Skin epidermis (tissue), 12 donors: Measurements from ENCODE around the gene TGM6.

Experiments
- H3K27ac ChIP-seq, 21 experiments: fragments of 200-600 bp; sonication (generic) in 11 of 21; one replicate each; pipeline ENCODE4 v1.5.0; 2020; ENCODE audit warnings: mild to moderate bottlenecking in 3 of 21, inconsistent platforms in 2 of 21, moderate library complexity in 2 of 21
- H3K4me3 ChIP-seq, 7 experiments: fragments of 200-600 bp; sonication (generic) in 2 of 7; one replicate each; pipeline ENCODE4 v1.5.0; 2020; ENCODE audit warnings: inconsistent platforms in 2 of 7, mild to moderate bottlenecking in 2 of 7, moderate library complexity in 1 of 7

TGM6 gene

DNA sequence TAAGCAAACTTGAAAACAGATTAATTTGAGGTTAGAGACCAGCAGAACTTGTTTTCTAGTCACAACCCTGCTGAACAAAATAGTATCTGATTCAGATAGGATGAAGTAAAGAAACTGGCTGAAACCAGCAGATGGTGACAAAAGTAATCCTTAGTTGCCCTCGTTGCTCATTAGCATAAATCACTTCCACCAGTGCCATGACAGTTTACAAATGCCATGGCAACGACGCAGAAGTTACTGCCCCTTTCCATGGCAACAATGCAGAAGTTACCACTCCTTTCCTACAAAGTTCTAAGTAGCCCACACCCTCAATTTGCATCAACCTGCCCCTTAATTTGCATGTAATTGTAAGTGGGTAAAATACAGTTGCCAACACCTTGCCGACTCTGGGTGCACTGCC, 66.1 kb downstream of the TGM6 start:
- H3K4me3 ChIP-seq = no peak overlapping the region
- no peak overlapping the region for H3K27ac ChIP-seq

DNA sequence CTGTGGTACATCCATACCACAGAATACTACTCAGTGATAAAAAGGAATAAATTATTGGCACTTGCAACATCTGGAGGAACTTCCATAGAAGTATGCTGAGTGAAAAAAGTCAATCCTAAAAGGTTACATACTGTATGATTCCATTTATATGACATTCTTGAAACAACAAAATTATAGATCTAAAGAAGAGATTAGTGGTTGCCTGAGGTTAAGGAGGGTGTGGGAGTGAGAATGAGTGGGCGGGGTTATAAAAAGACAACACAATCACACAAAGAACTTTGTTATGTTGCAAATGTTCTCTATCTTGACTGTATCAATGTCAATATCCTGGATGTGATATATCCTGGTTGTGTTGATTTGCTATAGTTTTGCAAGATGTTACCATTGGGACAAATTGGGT, 68.7 kb downstream of the TGM6 start:
- Histone ChIP-seq H3K4me3 (no peak overlapping the region), H3K27ac (no peak overlapping the region)

DNA sequence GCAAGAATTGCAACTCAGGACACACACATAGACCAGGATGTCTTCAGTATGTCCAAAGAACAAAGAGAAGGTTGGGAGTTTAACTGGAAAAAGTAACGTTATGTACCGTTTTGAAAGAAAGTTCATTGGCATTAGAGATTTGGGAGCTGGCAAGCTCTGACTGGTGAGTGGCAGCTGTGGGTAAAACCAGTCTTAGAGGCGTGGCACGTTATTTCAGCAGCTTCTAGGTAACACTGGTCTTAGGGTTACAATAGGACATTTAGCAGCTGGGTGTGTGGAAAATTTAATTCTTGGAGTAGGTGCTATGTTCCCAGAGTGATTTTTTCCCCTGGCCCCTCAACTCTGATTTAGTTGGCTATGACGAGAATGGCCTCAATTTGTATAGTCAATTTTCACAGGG, 70.7 kb downstream of the TGM6 start:
- Histone ChIP-seq H3K27ac (no peak overlapping the region), H3K4me3 (no peak overlapping the region)

DNA sequence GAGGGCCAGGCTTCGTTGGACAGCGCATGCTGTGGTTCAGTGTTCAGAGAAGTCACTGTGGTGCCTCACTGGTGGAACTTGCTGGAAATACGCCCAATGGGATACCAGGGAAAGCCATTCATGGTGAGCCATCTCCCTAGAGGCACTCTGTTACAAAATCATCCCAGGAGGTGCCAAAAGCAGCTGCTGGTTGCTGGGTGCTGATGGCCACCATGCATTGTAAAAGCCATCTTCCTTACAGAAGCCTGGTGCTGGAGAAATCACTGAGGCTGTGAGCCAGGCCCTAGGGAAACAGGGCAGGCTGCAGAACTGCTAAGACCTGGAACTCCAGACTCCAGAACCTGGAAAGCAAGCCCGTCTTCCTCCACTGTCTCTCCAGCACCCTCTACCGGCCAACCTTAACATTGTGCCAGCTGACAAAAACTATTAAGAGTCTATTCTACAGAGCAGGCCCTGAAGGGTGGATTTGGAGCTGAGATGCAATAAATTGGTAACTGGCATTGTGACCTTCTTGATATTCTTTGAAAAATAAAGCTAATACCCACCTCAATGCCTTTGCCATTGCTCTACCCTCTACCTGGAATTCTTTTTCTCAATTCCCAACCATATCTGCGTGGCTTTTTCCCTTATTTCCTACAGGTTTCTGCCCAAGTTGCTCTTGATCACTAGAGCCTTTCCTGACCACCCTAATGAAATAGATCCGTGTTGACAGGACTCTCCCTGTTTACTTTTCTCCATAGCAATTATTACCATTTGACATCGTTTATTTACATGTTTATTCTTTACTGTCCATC, 71.4 kb downstream of the TGM6 start:
- no peak overlapping the region for H3K27ac ChIP-seq
- no peak overlapping the region for H3K4me3 ChIP-seq

DNA sequence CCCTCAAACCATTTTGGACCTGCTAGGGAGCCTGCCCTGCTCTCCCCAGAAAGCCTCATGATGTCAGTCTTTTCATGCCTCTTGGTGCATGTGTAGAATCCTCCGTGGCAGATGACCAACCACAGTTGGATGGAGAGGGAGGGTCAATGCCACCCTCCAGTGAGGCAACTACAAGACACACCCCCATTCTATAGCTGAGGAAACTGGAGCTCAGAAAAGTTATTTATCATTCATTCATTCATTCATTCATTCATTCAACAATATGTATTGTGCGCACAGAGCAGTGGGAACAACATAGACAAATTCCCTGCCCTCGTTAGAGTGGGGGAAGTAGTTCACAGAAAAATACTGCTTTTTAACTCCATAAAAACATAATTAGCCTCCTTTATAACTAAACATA, 73.1 kb downstream of the TGM6 start:
- H3K27ac ChIP-seq = no peak overlapping the region
- H3K4me3 ChIP-seq = no peak overlapping the region

DNA sequence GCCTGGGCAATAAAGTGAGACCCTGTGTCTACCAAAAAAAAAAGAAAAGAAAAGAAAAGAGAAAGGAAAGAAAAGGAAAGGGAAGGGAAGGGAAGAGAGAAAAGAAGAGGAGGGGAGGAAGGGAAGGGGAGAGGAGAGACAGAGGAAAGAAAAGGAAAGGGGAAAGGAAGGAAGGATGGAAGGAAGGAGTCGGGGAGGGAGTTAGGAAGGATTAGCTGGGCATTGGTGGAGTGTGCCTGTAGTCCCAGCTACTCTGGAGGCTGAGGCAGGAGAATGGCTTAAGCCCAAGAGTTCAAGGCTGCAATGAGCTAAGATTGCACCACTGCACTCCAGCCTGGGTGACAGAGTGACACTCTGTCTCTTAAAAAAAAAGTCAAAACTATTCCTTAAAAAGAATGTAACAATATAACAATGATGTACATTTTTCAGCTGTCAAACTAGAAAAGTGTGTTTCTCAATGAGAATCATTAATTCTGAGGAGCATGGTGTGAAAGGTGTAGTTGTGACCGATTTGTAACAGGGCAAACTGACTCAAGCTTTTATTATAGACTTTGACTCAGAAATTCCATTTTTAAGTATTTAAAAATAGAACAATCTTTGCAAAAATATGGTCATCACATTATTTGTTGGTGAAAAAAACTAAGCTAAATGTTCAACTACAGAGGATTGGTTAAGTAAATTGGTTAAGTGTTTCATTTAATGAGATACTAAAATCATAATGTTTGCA, 75.2 kb downstream of the TGM6 start:
- no peak overlapping the region for H3K4me3 ChIP-seq
- H3K27ac ChIP-seq = no peak overlapping the region

DNA sequence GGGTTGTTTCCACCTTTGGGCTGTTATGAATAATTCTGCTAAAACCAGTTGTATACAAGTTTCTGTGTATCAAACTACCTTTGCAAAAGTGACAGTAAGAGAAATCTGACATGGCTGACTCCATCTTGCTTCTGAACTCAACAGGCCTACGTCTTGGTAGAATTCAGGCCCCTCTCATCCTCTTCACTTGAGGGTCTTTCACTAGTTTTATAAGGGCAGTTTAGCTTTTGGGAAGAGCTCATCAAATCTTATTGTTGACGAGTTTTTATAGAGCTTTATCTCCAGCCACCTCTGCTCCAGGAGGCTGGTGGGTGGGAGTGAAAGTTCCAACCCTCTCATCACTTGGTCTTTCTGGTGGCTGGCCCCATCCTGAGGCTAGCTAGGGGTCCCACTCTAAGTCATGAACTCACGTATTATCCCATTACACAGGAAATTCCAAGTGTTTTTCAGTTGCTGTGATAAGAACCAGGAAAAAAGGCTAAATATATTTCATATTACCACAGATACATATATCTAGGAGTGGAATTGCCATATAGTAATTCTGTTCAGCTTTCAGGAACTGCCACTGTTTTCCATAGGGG, 78.3 kb downstream of the TGM6 start:
- Histone ChIP-seq H3K27ac (no peak overlapping the region), H3K4me3 (no peak overlapping the region)

DNA sequence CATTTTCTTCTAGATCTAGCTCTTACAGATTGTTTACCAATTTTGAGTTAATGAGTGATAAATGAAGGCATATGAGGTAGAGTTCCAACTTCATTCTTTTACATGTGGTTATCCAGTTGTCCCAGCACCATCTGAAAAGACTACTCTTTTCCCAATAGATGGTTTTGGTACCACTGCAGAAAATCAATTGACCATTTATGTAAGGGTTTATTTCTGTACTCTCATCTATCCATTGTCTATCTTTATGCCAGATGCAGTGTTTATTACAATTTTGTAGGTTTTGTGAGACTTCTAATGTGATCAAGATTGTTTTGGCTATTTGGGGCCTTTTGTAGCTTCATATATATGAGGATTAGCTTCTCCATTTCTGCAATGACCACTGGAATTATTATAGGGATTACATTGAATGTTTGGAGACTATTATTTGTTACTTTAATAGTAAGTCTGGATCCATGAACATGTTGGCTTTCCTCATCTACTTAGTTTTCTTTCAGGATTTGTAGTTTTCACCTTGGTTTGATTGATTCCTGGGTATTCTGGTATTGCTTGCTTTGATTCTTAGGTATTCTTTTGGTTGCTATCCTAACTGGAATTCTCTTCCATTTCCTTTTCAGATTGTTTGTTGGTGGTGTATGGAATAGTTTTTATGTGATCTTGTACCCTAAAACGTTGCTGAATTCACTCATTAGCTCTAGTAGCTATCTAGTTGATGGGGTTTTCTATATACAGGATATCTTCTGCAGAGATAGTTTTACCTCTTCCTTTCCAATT, 79.5 kb downstream of the TGM6 start:
- H3K4me3 ChIP-seq = no peak overlapping the region
- no peak overlapping the region for H3K27ac ChIP-seq

DNA sequence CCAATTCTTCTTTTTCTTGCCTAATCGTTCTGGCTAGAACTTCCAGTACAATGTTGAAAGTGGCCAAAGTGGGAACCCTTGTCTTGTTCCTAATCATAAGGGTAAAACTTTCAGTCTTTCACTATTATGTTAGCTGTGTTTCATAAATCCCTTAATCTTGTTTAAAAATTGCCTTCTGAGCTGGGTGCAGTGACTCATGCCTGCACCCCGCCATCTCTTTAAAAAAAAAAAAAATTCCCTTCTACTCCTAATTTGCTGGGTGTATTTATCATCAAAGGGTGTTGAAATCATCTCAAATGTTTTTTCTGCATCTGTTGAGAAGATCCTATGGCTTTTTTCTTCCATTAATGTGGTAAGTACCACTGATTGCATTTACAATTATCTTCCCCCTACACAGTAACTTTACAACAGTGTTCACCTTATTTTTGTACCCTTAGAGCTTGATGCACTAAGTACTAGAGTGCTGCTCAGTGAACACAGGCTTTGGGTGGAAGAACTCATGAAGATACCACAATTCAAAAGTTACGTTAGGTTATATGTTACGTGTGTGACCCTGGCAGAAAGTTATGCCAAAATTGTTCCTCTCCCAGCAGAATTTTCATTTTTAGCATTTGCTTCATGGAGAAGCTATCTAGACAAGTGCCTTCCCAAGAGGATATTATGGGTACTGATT, 80.2 kb downstream of the TGM6 start:
- H3K4me3 ChIP-seq = no peak overlapping the region
- no peak overlapping the region for H3K27ac ChIP-seq

DNA sequence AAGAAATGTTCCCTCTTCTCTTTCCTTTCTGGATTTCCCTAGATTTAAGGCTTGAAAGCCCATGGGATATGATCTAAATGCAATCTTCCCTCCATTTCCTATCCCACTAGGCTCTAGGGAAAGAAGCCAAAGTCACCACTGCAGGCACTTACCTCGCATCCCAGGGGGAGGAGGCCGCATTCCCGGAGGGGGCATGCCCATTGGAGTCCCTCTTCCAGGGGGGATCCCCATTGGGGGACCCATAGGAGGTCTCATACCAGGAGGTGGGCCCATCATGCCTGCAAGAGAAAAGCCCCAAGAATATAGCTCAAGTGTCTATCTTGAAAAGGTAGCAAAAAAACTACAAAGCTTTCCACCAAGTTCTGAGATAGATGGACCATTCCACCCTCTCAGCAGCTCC, 81.8 kb downstream of the TGM6 start:
- Histone ChIP-seq H3K4me3 (no peak overlapping the region), H3K27ac (no peak overlapping the region)

DNA sequence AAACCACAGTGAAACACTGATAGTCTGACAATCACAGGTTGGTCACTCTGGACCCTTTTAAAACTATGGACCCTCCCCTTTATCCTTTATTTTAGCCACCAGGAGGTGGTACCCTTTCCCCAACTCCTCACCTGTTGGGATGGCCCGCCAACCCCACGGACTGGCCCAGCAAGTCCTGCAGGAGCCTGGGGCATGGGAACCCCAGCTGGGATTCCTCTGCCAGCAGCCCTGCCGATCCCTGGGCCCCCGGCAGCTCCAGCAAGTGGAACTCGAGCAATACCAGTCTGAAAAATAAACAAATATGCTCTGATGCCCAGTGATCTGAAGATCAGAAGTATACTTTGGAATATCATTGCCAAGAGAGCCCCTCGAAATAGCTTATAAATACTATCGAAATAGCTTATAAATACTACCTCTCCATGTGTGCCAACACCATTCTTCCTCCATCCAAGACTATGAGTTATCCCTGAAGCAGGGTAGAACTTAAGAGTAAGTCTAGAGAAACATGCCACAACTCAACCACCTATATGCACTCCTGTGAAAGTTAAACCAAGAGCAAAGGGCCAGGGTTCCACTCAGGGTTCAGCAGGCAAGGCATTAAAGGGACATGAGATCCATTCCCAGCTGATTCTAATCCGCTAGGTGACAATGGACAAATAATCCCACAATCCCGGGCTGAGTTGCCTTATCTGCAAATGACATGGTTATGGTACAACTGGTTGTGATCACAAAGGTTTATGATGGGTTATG, 83.1 kb downstream of the TGM6 start:
- no peak overlapping the region for H3K27ac ChIP-seq
- H3K4me3 ChIP-seq = no peak overlapping the region

DNA sequence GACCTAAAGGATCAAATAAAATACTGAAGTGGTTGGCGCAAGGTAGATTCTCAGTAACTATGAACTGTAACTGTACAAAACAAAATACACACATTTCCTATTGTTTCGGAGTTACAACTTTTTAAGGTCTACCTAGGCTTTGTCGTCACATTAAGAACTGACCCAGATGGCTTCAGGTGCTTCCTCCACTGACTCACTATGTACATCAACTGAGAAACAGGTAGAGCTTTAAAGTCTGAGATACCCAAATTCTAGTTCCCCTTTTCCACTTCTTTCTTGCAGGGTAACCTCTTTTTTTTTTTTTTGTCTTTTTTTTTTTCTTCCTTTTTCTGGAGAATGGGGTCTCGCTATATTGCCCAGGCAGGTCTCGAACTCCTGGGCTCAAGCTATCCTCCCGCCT, 84.4 kb downstream of the TGM6 start:
- no peak overlapping the region for H3K27ac ChIP-seq
- H3K4me3 ChIP-seq = no peak overlapping the region

DNA sequence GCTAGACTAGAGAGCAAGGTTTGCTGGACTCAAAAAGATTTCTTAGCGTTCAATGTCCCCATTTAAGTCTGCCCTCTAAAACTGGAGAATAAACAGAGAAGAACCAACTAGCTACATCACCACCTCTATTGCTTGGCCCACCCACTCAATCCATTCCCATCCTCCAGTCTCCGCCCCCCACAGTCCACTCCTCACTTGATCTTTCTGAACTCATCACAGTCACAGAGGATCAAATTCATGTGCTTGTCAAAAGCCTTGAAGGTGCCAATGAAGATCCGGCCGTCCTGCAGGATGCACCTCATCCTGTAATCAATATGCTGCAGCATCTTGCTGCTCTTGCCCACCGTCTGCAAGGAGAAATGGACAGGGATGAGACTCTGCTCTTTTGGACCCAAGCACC, 86.7 kb downstream of the TGM6 start:
- H3K27ac ChIP-seq = no peak overlapping the region
- H3K4me3 ChIP-seq = no peak overlapping the region

DNA sequence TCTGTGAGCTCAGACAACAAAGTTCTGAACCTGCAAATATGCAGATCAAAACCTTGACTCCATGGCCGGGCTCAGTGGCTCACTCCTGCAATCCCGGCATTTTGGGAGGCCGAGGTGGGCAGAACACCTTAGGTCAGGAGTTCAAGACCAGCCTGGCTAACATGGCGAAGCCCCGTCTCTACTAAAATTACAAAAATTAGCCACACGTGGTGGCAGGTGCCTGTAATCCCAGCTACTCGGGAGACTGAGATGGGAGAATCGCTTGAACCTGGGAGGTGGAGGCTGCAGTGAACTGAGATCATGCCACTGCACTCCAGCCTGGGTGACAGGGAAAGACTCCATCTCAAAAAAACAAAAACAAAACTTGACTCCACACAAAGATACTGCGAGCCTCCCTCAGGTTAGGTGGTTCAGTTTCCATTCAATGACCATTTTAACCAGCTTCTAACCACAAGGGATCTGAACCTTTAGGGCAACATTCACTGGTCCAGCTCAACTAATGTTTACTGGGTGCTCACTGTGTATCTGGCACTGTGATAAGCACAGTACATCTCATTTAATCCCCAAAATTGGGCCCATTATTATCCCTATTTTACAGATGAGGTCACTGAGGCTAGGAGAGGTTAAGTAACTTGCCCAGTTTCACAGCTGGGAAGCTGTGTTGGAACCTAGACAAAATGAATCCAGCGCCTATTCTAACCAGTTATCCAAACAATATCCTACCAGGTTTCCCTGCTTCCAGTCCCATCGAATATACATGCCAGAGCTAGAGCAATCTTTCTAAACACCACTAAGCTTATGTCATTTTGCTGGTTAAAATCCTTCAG, 88.1 kb downstream of the TGM6 start:
- Histone ChIP-seq H3K4me3 (peak overlapping the region in 6 of 7 experiments; percentile 63 to 99 (median 77)), H3K27ac (peak overlapping the region in 3 of 21 experiments; percentile 19 to 96 (median 19))

DNA sequence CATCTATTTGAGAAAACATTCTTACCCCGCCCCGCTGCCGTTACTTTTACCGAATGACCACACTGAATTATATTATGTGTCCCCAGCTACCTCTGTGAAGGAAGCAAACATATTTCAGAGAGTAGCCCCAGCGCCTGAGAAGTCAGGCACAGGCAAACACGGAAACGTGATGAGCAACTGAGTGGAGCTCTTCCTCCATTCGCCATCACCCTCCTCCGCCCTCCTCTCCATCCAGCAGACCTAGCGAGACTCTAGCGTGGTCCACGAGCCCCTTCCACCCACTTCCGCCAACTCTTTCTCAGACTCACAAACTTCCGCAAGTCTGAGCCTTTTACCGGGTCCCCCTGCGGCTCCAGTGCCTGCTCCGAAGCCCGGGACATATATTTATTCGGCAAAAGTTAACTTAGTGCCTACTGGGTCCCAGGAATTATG, 89.3 kb downstream of the TGM6 start:
- Histone ChIP-seq H3K27ac (peak overlapping the region; percentile 85 to 98 (median 91)), H3K4me3 (peak overlapping the region; percentile 63 to 99 (median 73))

DNA sequence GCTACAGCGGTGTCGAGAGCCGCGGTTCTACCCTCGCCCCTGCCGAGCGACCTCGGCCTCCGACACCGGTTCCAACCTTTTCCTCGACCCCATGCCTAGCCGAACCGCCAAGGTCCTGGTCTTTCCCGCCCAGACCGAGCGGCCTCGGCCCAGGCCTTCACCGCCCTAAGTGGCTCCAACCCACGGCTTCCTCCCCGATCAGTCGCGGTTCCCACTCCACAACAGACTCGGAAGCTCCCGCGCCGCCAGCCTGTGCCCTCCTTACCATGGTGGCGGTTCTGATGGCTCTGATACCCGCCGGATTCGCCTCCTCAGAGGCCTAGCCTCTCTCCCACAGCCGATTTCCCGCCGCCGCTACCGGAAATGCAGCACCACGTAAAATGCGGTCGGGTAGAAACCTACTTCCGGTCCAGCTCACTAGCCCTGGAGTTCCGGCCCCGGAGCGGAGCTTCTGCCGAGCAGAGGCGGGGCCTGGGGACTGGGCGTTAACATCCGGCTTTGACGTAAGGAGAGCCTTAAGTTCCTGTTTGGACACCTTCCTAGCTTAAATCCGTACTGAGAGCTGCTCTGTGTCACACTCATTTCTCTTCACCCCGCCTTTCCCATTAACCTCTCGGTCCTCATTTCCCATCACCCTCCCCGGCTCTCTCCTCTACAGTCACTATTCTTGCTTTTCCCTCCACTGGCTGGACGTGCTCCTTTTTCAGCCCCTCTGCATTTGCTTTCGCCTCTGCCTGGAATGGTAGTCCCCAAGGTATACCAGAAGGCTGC, 89.9 kb downstream of the TGM6 start, which contains the start of gene SNRPB:
SNRPB (minus strand) TSS at position 367 of the 771 bp plus-strand sequence; CDS start at position 268, 99 bp downstream.
- Histone ChIP-seq H3K27ac (peak within 1 kb of the TSS; percentile 85 to 98 (median 91)), H3K4me3 (peak within 1 kb of the TSS; percentile 63 to 99 (median 73))

DNA sequence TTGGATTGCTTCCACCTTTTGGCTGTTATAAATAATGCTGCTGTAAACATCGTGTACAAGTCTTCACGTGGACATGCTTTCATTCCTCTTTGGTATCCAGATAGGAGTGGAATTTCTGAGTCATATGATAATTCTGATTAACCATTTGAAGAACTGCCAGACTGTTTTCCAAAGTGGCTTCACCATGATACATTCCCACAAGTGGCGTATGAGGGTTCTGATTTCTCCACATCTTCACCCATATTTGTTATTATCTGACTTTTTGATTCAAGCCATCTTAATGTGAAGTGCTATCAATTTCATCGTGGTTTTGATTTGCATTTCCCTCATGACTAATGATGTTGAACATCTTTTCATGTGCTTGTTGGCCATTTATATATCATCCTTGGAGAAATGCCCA, 92.8 kb downstream of the TGM6 start:
- H3K4me3 ChIP-seq = no peak overlapping the region
- no peak overlapping the region for H3K27ac ChIP-seq
